Activated CD4-positive, alpha-beta T cell treated with anti-CD3 and anti-CD28 coated beads for 1 hour (primary cell): ENCODE results near the gene SEMA4B.
"Not testable (repeated sequence)": the region's sequence is repeated elsewhere in the genome, so short reads cannot be mapped to it uniquely, and the experiment has no call there.

Experiments
- DNase-seq: peaks from one replicate; pipeline ENCODE4 v3.0.0-alpha.2; 2020

The SEMA4B gene

GRCh38 chr15:90228960-90229359, 27.8 kb downstream of the SEMA4B start:
- no peak for DNase-seq

GRCh38 chr15:90230071-90230494, 29.0 kb downstream of the SEMA4B start:
- no peak for DNase-seq

- no peak for DNase-seq
These were observed 29.5 kb downstream of the SEMA4B start for GRCh38 chr15:90230610-90231009.

- DNase-seq: peak; percentile 70
These were observed 30.2 kb downstream of the SEMA4B start for GRCh38 chr15:90231028-90232017.

- DNase-seq: no peak
These were observed 31.1 kb downstream of the SEMA4B start for GRCh38 chr15:90232196-90232595.

- DNase-seq: no peak
These were observed 31.8 kb downstream of the SEMA4B start for GRCh38 chr15:90232941-90233386.

GRCh38 chr15:90233387-90234095, 32.4 kb downstream of the SEMA4B start, which contains the start of gene CIB1:
Gene CIB1 (minus strand): TSS chr15:90233941. CDS start chr15:90233885, 56 bp downstream.
- DNase-seq: peak; percentile 38

GRCh38 chr15:90234096-90234988, 33.2 kb downstream of the SEMA4B start, which contains the start of gene GDPGP1:
Gene GDPGP1 (plus strand): TSS chr15:90234209. CDS start chr15:90240909, 6,700 bp downstream.
- peak; percentile 95 for DNase-seq

- DNase-seq: no peak
These were observed 38.2 kb downstream of the SEMA4B start for GRCh38 chr15:90239371-90239770.

- DNase-seq: no peak
These were observed 39.7 kb downstream of the SEMA4B start for GRCh38 chr15:90240856-90241255.

- DNase-seq: no peak
These were observed 40.4 kb downstream of the SEMA4B start for GRCh38 chr15:90241343-90242192.

GRCh38 chr15:90243943-90244639, 43.0 kb downstream of the SEMA4B start:
- DNase-seq: no peak

GRCh38 chr15:90248789-90249202, 47.7 kb downstream of the SEMA4B start:
- no peak for DNase-seq

- peak; percentile 58 for DNase-seq
These were observed 48.2 kb downstream of the SEMA4B start, which contains the start of gene TTLL13 for GRCh38 chr15:90249203-90249863. Gene TTLL13 (plus strand): TSS chr15:90249556. CDS start chr15:90250631, 1,075 bp downstream.

GRCh38 chr15:90257776-90258175, 56.6 kb downstream of the SEMA4B start:
- no peak for DNase-seq

- DNase-seq: no peak
These were observed 58.4 kb downstream of the SEMA4B start for GRCh38 chr15:90259524-90259923.

- DNase-seq: not testable (repeated sequence)
These were observed 59.6 kb downstream of the SEMA4B start for GRCh38 chr15:90260731-90261130.

GRCh38 chr15:90261811-90262210, 60.7 kb downstream of the SEMA4B start:
- DNase-seq: no peak

GRCh38 chr15:90262426-90262825, 61.3 kb downstream of the SEMA4B start:
- DNase-seq: no peak

GRCh38 chr15:90264671-90265070, 63.5 kb downstream of the SEMA4B start:
- DNase-seq: no peak
